ENCODE measurements around the gene UAP1. TPM values are rescaled to one million over a fixed set of nuclear protein-coding genes. Genes with fewer than 3 reads are reported as not detected.

UAP1 gene
- total and polyA plus RNA-seq, 9 donors, result 26.5 to 42.2 (median 30.3) TPM

GRCh38 chr1:162644986-162645314 lies 83.4 kb downstream of the UAP1 start:
- Histone ChIP-seq H3K36me3 (ENCODE audit: control insufficient read depth, insufficient read depth, low read length) (no peaks in the 10 kb centered on the region), H3K4me1 (ENCODE audit: control insufficient read depth, insufficient read depth, low read length) (peaks cover 3% of the 10 kb centered on the region), H3K27ac (ENCODE audit: low read length) (no peak overlapping the region), H3K27me3 (ENCODE audit: control insufficient read depth, insufficient read depth, low read length) (no peaks in the 10 kb centered on the region), H3K9me3 (replicated peaks; ENCODE audit: control insufficient read depth, low read depth, low read length) (no peaks in the 10 kb centered on the region), H3K4me3 (ENCODE audit: low read length) (no peak overlapping the region)
- 80% methylated on average over 1 of the region's 3 CpGs for WGBS (ENCODE audit: insufficient coverage)
- no peak for DNase-seq

GRCh38 chr1:162645666-162646065 lies 84.1 kb downstream of the UAP1 start:
- H3K4me1 ChIP-seq (ENCODE audit: control insufficient read depth, insufficient read depth, low read length), result peaks cover 3% of the 10 kb centered on the region
- no peaks in the 10 kb centered on the region for H3K27me3 ChIP-seq (ENCODE audit: control insufficient read depth, insufficient read depth, low read length)
- 92% methylated on average over 2 of the region's 4 CpGs for WGBS (ENCODE audit: insufficient coverage)
- no peak overlapping the region for H3K27ac ChIP-seq (ENCODE audit: low read length)
- DNase-seq, result no peak
- no peaks in the 10 kb centered on the region for H3K9me3 ChIP-seq (replicated peaks; ENCODE audit: control insufficient read depth, low read depth, low read length)
- no peak overlapping the region for H3K4me3 ChIP-seq (ENCODE audit: low read length)
- H3K36me3 ChIP-seq (ENCODE audit: control insufficient read depth, insufficient read depth, low read length), result no peaks in the 10 kb centered on the region

DNA sequence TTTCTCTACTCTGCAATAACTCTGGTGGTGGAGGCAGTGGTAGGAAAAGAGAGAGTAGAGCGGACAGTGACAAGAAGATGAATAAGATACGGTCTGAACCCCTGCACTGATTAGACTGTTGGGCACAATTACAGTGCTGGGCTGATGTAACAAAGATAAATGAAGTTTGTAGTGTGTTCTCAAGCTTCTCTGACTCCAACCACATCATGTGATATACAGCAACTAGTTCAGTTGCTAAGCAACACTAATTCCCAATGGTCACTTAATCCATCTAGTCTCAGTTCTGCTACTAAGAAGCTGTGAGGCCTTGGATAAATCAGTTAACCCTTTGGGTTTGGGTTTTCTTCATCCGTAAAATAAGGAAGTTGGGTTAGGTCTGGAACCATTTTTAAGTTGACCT lies 88.1 kb downstream of the UAP1 start:
- Histone ChIP-seq H3K4me3 (ENCODE audit: low read length) (no peak overlapping the region), H3K9me3 (replicated peaks; ENCODE audit: control insufficient read depth, low read depth, low read length) (no peaks in the 10 kb centered on the region), H3K27ac (ENCODE audit: low read length) (no peak overlapping the region), H3K4me1 (ENCODE audit: control insufficient read depth, insufficient read depth, low read length) (peaks cover 3% of the 10 kb centered on the region), H3K36me3 (ENCODE audit: control insufficient read depth, insufficient read depth, low read length) (no peaks in the 10 kb centered on the region), H3K27me3 (ENCODE audit: control insufficient read depth, insufficient read depth, low read length) (no peaks in the 10 kb centered on the region)
- no CpG with 5 or more reads among the region's 3 CpGs for WGBS (ENCODE audit: insufficient coverage)
- peak; percentile 70 for DNase-seq

Other genes with a start within 250 kb of the UAP1 start
- not detected for gene SPATA46, start 184.9 kb upstream of the UAP1 start, total RNA-seq
- gene SPATA46, start 184.9 kb upstream of the UAP1 start, polyA plus RNA-seq (ENCODE audit: insufficient read depth in 1 of 8, insufficient read length in 8 of 8, low replicate concordance in 1 of 8), result under 1 TPM in 3 of 8 donors, not detected in 5; 0.21 to 0.29 (median 0.28) TPM
- 0.35 TPM for gene C1orf226, start 180.0 kb upstream of the UAP1 start, total RNA-seq
- 1 to 10 TPM in 6 of 8 donors, under 1 TPM in 2; 0.63 to 2.1 (median 1.4) TPM for gene C1orf226, start 180.0 kb upstream of the UAP1 start, polyA plus RNA-seq (ENCODE audit: insufficient read depth in 1 of 8, insufficient read length in 8 of 8, low replicate concordance in 1 of 8)
- 0.27 TPM for gene SH2D1B, start 149.6 kb upstream of the UAP1 start, total RNA-seq
- gene SH2D1B, start 149.6 kb upstream of the UAP1 start, polyA plus RNA-seq (ENCODE audit: insufficient read depth in 1 of 8, insufficient read length in 8 of 8, low replicate concordance in 1 of 8), result under 1 TPM in 7 of 8 donors, not detected in 1; 0.14 to 0.39 (median 0.25) TPM
- gene UHMK1, start 63.9 kb upstream of the UAP1 start, total RNA-seq, result 23.1 TPM
- gene UHMK1, start 63.9 kb upstream of the UAP1 start, polyA plus RNA-seq (ENCODE audit: insufficient read depth in 1 of 8, insufficient read length in 8 of 8, low replicate concordance in 1 of 8), result 10 to 100 TPM; 17.3 to 26.9 (median 22.4) TPM
- gene DDR2, start 70.7 kb downstream of the UAP1 start, total RNA-seq, result 58.2 TPM
- gene DDR2, start 70.7 kb downstream of the UAP1 start, polyA plus RNA-seq (ENCODE audit: insufficient read depth in 1 of 8, insufficient read length in 8 of 8, low replicate concordance in 1 of 8), result 10 to 100 TPM; 23.7 to 66.4 (median 46.8) TPM
- gene HSD17B7, start 229.0 kb downstream of the UAP1 start, total RNA-seq, result 7.8 TPM
- gene HSD17B7, start 229.0 kb downstream of the UAP1 start, polyA plus RNA-seq (ENCODE audit: insufficient read depth in 1 of 8, insufficient read length in 8 of 8, low replicate concordance in 1 of 8), result 10 to 100 TPM in 1 of 8 donors, 1 to 10 TPM in 7; 6.2 to 11.7 (median 7.2) TPM